Activated CD8-positive, alpha-beta memory T cell treated with anti-CD3 and anti-CD28 coated beads for 36 hours (primary cell): ENCODE data around the gene SOX13. TPM values are rescaled to one million over a fixed set of nuclear protein-coding genes. Genes with fewer than 3 reads are reported as not detected.
"Not testable (repeated sequence)": the region's sequence is repeated elsewhere in the genome, so short reads cannot be mapped to it uniquely, and the experiment has no call there.

Experiments
- CTCF ChIA-PET: fragments of 350-600 bp; sonication (Branson Sonifier 250); formaldehyde crosslinking; loops from one replicate; lab custom pipeline; 2021; ENCODE audit warnings: antibody characterized with exemption; lab: Charles Lee
- POLR2A ChIA-PET: fragments of 350-600 bp; sonication (Branson Sonifier 250); formaldehyde crosslinking; loops from one replicate; lab custom pipeline; 2021; ENCODE audit warnings: antibody characterized with exemption; lab: Charles Lee
- total RNA-seq, 2 experiments: library from RNA; stranded (reverse); gene quantifications; one replicate each; pipeline ENCODE4 v1.2.3, GENCODE V29; 2021

Gene SOX13
- total RNA-seq, 2 experiments from 2014 or later = 2.0 to 2.6 TPM

DNA sequence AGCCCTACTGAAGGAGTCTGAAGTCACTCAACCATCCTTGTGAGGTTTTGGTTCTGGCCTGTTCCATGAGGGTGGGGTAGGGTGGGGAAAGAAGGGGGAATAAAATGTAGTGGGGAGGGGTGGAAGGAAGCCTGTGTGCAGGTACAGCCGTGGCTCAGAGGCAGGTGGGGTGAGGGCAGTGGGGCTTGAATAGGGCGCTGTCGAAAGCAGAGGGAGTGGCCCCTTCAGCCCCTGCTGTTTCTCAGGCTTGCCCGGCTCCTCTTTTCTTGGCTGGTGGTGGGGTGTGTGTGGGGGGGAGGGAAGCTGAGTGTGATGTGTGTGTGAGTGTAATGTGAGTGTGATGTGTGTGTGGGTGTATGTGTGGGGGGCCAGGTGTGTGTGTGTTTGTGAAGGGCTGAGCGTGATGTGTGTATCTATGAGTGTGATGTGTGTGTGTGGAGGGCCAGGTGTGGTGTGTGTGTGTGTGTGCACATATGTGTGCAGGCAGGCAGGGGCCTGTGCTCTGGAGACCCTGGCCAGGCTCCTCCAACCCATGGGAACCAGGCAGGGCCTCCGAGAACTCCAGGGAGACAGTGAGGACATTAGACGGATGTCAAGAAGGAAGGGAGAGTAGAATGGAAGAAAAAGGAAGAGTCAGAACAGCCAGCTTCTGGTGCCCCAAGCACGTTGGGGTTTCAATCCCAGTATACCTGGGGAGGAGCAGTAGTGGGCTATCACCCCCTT lies 9.0 kb downstream of the SOX13 start:
- ChIA-PET POLR2A (no interaction called here), CTCF (no interaction called here)

DNA sequence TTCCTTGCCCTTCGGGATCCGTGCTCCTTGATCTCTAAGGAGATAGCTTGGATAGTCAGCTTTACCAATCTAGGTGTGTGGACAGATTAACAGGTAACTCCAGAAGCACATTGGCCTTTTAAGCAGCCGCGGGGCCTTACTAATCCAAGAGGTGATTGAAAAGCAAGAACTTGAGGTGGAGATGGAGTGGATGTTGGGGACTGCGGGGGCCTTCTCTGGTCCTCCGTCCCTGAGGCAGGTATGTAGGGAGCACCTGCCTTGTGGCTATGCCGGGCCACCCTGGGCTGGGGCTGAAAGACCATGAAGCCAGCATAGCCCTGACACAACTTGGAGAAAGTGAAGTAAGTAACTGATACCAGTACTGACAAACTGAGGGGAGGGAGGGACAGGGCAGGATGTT lies 10.6 kb downstream of the SOX13 start:
- CTCF ChIA-PET = no interaction called here

DNA sequence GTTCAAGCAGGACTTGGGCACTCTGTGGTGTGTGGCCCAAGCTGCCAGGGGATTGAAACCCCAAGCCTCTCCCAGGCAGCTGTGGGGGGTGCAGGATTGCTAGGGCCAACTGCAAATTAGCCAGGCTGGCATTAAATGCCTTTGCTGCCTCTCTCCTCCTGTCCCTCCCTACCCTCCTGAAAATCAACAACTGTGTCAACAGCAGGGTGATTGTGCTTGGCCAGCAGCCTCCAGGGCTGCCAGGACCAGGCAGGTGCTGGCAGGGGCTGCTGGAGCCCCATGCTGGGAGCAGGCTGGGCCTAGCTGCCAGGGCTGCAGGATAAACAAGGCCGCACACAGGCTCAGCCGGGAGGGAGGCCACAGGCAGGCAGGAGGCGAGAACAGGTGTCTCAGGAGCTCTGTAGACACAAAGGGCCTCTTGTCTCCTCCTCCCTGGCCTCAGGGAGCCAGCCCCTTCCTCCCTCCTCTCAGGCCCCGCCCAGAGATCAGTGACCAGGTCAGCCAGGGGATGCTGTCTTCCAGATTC lies 11.4 kb downstream of the SOX13 start:
- CTCF ChIA-PET = no interaction called here
- POLR2A ChIA-PET = no interaction called here

More for the DNA sequence above, 10.6 kb downstream of the SOX13 start:
- POLR2A ChIA-PET = no interaction called here

DNA sequence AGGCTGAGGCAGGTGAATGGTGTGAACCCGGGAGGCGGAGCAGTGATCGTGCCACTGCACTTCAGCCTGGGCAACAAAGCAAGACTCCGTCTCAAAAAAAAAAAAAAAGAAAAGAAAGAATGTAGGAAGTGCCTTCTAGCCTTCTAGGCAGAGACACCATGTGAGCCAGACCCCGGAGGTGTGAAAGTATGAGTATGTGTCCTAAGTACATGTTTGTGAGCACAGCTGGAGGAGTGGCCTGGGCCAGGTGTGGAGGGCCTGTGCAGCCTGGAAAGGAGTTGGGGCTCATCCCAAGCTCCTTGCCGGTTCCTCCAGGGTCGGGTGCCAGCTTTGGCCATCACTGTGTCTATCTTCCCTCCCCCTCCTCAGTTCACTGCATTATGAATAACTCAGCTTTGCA lies 13.0 kb downstream of the SOX13 start:
- ChIA-PET CTCF (interaction anchor here (0.7 kb wide), 1 partner anchor 581 kb away, joined by 3 read pairs; no protein-coding TSS in a partner anchor), POLR2A (no interaction called here)

DNA sequence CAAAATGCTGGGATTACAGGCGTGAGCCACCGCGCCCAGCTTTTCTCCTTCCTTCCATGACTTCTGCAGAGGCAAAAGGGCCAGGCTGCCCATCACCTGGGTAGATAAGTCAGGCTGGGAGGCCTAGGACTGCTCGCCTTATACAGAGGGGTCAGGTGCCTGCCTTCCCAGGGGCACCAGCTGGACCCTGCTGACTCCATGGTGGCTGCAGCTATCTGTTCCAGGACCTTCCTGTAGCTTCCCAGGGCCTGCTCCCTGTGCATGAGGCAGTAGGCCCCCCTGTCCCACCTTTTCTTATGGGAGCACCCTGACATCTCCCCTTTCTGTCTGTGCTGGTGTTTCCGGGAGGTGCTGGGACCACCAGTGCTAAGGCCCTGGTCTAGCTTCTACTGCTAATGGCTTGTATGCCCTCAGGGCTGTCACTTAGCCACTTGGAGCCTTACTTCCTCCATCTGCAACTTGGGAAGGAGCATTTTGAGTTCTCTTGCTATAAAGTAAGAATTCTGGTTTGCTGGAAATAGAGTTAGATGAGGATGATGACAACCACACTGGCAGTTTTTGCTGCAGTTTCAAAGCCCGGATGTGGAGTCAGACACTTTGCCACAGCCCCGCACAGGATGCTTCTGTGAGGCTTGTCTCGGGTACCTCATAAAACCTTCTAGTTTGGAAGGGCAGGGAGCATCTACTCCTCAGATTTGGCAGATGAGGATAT lies 14.4 kb downstream of the SOX13 start:
- CTCF ChIA-PET = no interaction called here
- POLR2A ChIA-PET = no interaction called here

DNA sequence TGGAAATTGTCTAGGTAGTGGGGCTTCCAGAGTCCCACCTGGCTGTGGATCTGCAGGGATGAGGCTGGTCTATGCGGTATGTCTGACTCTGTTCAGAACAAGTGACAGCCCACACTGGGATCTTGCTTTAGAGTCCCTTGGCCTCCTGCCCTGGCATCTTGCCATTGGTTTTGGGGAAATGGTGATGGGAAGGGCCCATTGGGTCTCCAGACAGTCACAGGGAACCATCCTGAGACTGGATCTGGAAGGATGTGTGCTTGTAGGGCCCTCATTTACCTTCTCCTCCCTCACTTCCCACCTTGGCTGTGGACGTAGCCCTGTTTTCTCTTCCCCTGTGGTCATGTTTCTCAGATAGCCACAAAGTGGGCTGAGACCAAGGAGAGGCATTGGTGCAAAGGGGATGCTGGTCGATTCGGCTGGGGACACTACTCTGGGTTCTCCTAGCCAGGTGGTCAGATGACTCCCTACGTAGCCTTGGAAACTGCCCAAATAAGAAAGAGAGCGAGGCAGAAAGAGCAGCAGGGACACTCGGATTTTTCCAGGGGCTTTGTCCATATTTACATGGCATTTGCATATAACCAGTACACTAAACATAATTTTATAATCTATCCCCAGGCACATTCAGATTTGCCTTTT lies 15.1 kb downstream of the SOX13 start:
- ChIA-PET CTCF (no interaction called here), POLR2A (no interaction called here)

DNA sequence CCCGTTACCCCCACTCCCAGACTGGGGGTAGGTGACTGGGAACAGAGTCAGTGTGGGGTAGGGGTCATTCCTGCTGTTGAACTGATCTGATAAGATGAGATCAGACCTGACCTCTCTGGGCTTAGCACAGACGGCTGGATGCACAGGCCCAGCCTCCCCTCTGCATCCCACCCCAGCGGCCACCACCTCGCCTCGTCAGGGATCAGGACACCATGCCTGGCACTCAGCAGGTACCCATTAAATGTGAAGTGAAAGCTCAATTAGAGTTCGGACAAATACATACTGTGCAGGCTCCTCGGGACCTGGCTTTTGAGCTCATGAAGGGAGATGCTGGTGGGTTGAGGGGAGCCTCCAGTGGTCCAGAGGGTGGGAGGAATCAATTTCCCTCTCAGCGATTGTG lies 15.7 kb downstream of the SOX13 start:
- CTCF ChIA-PET = no interaction called here
- POLR2A ChIA-PET = no interaction called here

DNA sequence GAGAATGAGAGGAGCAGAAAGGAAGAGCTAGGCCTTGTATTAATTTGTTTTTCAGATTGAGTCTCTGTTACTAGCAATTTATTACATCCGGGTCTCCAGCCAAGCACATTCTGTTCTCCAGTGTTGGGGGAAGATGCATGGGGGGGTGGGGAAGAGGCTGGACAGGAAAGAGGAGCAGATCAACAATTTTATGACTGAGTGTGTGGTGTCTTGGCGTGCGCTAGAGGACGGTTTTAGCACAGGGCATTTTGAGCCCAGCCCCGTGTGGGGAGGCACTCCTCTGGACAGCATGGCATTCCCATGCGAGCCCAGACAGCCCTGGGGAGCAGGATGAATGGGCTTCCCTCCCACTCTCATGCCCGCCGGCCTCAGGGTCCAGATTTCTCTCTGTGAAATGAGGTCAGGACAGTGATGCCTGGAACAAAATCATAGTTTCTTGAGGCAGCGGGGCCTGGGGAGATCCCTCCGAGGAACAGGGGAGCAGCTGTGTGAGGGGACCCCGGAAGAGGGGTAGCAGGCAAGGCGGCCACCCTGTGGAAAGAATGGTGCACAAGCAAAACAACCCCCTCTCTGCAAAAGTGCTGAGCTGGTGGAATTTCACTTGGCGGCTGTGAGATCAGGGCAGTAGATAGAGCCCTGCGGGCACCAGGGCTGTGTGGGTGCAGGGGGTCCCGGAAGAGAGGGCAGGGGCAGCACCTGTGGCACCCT lies 16.3 kb downstream of the SOX13 start:
- CTCF ChIA-PET = no interaction called here
- POLR2A ChIA-PET = no interaction called here

DNA sequence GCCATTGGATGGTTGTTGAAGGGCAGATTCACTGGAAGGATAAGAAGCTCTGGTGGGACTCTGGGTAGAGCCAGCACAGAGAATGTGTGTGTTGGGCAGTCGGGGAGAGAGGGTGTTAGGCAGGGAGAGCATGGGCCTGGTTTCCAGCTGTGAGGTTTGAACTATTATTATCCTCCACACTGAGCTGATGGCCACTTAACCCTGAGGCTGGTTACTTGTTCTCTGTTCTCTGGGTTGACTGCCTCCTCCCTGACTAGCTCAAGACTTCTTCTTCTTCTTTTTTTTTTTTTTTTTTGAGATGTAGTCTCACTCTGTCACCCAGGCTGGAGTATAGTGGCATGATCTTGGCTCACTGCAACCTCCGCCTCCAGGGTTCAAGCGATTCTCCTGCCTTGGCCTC lies 17.2 kb downstream of the SOX13 start:
- POLR2A ChIA-PET, CTCF ChIA-PET: not testable (repeated sequence)

DNA sequence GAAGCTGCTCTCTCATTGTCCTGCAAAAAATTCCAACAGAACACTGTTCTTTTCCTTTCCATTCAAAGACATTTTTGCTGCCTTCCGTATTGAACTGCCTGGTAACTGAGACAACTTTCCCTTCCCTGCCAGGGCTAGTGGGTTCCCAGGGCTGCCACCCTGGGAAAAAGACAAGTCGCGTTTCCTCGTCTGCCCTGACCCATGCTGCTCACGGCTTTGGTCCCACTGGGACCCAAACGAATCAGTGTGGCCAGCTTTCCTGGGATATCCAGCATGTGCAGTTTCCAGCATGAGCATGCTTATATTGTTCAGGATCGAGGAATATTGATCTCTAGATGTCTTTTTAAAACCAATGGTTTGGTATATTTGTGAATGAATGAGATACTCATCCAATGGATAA lies 18.2 kb downstream of the SOX13 start:
- ChIA-PET POLR2A (no interaction called here), CTCF (no interaction called here)

DNA sequence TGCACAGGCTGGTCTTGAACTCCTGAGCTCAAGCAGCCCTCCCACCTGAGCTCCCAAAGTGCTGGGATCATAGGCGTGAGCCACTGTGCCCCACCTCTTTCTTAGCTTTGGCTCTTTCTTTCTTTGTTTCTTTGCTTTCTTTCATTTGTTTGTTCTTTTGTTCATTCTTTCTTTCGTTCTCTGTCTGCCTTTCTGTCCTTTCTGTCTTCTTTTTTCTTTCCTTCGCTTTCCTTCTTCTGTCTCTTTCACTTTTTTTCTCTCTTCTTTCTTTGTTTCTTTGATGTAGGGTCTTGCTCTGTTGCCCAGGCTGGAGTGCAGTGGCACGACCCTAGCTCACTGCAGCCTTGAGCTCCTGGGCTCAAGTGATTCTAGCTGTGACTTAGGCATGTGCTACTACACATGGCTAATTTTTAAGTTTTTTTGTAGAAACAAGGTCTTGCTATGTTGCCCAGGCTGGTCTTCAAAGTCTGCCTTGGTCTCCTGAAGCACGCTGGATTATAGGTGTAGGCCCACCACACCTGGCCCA lies 18.9 kb downstream of the SOX13 start:
- ChIA-PET POLR2A (no interaction called here), CTCF (no interaction called here)

DNA sequence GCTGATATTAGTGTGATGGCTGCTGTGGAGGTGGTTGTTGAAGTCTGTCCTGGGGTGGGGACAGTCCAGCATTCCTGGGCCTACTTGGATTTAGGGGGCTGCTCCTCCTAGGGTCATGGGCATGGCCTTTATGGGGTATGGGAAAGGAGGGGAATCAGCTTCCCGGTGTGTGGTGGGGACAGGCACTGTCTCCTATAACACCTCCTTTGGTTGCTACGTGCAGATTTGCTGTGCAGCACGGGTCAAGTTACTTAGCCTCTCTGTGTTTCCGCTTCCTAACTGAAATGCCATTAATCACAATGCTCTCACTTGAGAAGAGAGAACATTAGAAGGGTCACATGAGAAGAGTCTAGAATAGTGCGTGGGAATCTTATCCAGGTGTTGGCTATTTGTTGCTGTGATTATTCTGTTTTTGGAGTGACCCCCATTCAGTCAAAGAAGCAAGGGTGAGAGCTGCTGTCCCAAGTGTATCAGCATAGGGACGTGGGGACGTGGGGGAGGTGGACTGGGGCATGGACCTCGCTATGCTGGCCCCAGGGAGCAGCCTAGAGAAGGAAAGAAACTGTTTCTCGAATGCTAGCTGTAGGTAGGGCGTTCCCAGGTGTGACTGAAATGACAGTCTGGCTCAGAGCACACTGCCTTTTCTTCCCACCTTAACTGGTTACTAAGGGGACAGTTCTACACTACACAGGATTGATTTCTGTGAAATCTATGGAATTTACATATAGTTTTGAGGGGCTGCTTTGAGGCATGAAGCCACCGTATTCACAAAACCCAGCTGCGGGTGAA lies 19.9 kb downstream of the SOX13 start:
- ChIA-PET POLR2A (no interaction called here), CTCF (no interaction called here)

DNA sequence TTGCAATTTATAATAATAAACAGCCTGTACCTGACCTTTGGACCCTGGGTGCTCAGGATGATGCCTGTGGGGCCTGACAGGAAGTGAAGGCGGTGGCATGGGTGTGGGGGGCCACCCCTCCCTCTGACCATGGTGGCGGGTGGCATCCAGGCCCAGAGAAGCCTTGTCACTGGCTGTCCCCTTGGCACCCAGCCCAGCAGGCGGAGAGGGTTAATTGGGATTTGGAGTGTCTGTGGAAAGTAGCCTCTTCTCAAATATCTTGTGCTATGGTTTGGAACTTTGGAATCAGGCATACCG lies 20.5 kb downstream of the SOX13 start:
- CTCF ChIA-PET = no interaction called here
- POLR2A ChIA-PET = no interaction called here

DNA sequence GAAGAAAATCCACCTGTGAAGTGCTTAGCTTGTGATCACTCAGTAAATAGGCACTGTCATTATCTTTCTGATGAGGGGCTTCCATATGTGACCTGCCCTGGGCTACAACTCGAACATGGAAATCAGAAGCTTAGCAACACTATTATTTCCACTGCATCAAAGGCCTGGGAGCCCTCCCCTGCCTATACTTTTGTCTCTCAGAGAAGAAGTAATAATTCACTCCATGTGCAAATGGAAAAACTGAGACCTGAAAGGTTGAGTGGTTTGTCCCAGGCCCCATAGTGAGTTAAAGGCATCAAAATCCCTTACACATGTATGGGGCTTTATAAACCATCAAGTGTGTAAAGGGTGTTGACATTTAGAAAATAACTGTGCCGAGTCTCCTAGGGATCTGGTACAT lies 20.9 kb downstream of the SOX13 start:
- ChIA-PET POLR2A (no interaction called here), CTCF (no interaction called here)

DNA sequence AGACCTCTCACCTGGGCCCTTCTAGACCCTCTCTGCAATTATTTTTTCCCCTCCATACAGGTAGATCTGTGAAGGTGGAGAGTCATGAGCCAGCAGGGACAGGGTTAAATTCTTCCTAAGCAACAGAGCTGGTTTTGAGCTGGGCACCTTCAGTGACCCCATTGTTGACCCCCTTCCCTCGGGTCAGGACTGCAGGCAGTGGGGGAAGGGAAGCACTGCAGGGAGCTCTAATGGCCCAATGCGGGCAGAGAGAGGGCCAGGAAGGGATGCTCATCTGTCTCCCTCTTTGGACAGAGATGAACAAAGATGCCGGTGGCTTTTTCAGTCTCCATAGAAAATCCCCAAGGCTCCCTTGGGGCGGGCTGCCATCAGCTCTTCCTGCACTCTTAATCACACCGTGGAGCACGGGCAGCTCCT lies 21.4 kb downstream of the SOX13 start:
- POLR2A ChIA-PET = no interaction called here
- CTCF ChIA-PET = no interaction called here

DNA sequence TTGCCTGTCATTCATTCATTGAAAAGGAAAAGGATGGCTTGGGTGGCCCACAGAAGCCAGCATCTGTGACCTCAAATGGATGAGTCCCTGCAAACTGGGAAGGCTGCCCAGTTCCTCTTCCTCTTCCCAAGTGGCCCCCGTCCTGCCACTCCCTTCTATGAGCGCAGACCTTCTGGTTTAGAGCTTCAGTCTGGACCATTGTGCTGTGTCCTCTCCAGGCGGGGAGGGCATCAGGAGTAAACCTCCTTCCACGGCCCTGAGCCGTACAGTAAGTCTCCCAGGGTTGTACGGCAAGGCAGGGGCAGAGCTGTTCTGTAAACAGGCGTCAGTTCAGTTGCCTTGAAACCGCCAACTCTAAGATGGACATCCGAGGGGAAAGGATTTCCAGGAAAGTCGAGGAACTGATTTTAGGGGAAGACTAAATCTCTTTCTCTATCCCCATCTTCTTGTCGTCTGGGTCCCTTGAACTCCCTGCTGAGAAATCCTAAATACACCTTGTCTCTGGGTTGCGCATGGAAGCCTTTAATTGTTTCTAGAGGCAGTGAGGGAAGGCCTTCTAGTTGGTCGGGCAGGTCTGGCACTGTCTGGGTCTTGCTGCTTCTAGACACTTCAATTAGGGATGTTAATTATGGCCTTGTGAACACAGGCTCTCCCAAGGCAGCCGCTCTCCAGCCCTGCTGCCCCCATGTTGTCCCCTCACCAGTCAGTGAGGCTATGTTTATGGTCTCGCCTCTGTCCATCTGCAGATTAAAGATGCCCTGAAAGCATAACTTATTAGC lies 22.1 kb downstream of the SOX13 start:
- ChIA-PET CTCF (interaction anchor here (1.0 kb wide), 1 partner anchor 25 kb away, joined by 4 read pairs; no protein-coding TSS in a partner anchor), POLR2A (no interaction called here)

DNA sequence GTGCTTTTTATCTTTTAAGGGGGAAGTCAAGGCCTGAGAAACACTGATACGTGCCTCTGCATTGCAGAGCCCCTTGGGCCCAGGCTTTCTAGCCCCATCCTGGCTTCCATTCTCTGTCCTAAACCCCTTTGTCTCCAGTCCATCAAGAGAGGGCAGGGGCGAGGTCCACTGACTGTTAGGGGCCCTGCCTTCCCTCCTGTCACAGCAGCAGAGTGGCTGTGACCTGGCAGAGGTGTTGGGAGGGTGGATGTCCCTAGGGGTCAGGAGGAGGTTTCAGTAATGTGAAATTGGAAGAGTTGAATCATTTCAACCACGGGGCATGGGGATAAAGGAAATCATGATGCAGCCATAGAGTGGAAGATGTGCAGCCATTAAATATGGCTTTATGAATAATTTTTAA lies 24.0 kb downstream of the SOX13 start:
- CTCF ChIA-PET = no interaction called here

DNA sequence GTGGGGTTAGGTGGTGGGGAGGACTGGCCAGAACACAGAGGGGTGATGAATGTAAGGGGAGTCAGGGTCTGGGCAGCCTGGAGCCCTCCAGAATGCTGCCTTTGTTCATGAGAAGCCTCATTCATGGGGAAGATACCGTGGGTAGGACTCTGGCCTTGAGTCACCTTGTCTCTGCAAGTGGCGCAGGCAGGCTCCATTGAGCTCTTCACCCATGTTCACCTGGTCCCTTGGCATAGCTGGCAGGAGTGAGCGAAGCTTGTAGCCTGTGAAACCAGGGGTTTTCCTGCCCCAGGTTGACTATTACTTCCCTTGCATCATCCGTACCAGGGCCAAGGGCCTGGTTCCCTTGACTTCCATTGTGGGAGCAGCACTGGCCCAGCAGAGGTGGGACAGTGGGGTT lies 25.8 kb downstream of the SOX13 start:
- CTCF ChIA-PET = no interaction called here

More for the DNA sequence above, 24.0 kb downstream of the SOX13 start:
- POLR2A ChIA-PET = no interaction called here

More for the DNA sequence above, 25.8 kb downstream of the SOX13 start:
- POLR2A ChIA-PET = no interaction called here
